Non-pigmented ciliary epithelial cell (primary cell): Measurements from ENCODE around the gene CCDC43.
"Not testable (repeated sequence)": the region's sequence is repeated elsewhere in the genome, so short reads cannot be mapped to it uniquely, and the experiment has no call there.

Source experiments
- DNase-seq: peaks from one replicate; pipeline ENCODE4 v3.0.0-alpha.2; 2010; ENCODE audit warnings: low read depth

Gene CCDC43

DNA sequence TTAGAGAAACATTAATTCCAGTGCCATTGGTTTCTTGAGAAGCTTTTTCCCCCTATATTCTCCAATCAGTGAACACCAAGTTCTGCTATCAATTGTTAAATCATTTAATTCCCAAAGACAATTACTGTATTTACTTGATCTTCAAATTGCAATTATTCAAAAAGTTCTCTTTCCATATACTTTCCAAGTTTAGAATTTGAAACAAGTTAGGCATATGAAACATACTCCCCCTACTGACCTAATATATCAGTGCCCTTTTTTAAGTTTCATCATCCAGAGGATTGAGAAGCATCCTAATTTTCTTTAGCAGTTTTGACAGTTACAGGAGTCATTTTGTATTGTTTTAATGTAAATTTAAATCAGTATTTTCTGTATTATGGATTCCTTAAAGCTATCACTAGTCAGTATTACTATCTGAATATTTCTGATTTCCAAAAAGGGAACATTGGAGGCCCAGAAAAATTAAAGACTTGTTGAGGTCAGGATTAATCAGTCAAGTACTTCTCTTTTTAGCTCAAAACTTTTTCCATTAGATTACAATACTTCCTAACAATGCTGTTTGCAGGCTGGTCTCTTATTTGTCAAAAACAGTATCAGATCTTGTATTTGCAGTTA is 17.0 kb downstream of the CCDC43 start:
- DNase-seq: no peak

GRCh38 chr17:44666006-44666405 is 23.6 kb downstream of the CCDC43 start:
- DNase-seq: no peak

- DNase-seq: no peak
These were observed 24.7 kb downstream of the CCDC43 start for GRCh38 chr17:44664867-44665266.

DNA sequence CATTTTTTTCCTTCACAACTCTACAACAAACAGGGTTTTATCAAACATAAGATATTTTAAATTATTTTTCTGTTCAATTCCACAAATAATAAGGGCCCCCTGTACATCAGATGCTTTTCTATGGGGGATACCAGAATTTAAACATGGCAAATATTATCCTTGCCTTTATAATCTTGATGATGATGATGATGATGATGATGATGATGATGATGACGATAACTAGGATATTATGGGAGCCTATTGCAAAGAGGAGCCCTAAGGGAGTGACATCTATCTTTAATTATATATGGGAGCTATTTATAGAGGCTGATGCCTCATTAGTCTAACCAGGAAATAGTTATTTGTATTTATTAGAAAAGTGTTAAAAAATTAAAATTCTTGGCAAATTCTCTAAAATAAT is 26.5 kb downstream of the CCDC43 start:
- DNase-seq: no peak

DNA sequence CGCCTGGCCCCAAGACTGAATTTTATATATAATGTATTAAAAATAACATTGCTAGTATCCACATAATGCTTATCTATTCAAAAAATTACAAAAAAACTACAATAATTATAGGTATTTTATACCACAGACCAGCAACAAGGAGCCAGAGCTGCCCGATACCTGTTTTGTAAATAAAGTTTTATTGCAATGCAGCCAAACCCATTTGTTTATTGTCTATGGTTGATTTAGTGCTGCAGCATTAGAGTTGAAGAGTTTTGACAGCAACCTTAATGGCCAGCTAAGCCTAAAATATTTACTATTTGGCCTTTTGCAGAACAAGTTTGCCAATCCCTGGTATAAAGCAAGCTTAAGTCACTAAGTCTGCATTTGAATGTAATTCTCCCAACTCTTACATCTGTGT is 27.7 kb downstream of the CCDC43 start:
- no peak for DNase-seq

GRCh38 chr17:44655983-44656710 is 33.4 kb downstream of the CCDC43 start, which contains the start of gene MEIOC:
Gene MEIOC (plus strand): TSS chr17:44656468. CDS start chr17:44656614, 146 bp downstream.
- DNase-seq: no peak

GRCh38 chr17:44653954-44654353 is 35.6 kb downstream of the CCDC43 start:
- no peak for DNase-seq

DNA sequence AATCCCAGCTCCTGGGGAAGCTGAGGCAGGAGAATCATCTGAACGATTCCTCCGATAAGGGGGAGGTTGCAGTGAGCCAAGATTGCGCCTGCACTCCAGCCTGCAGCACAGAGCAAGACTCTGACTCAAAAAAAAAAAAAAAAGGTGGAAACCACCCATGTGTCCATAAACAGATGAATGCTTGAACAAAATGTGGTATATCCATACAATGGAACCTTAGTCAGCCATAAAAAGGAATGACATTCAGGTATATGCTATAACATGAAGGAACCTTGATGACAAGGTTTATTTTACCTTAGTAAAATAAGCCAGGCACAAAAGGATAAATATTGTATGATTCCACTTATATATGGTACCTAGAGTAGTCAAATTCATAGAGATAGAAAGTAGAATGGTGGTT is 36.2 kb downstream of the CCDC43 start:
- DNase-seq: no peak

DNA sequence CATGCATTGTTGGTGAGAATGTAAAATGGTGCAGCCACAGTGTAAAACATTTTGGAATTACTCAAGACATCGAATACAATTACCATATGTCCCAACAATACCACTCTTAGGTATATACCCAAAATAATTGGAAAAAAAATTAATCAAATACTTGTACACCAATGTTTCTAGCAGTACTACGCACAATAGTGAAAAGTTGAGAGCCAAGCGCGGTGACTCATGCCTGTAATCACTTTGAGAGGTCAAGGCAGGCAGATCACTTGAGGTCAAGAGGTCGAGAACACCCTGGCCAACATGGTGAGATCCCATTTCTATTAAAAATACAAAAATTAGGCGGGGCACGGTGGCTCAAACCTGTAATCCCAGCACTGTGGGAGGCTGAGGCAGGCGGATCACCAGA is 36.8 kb downstream of the CCDC43 start:
- DNase-seq: no peak

- no peak for DNase-seq
These were observed 38.3 kb downstream of the CCDC43 start for GRCh38 chr17:44651228-44651627.

- no peak for DNase-seq
These were observed 40.6 kb downstream of the CCDC43 start for GRCh38 chr17:44648963-44649362.

DNA sequence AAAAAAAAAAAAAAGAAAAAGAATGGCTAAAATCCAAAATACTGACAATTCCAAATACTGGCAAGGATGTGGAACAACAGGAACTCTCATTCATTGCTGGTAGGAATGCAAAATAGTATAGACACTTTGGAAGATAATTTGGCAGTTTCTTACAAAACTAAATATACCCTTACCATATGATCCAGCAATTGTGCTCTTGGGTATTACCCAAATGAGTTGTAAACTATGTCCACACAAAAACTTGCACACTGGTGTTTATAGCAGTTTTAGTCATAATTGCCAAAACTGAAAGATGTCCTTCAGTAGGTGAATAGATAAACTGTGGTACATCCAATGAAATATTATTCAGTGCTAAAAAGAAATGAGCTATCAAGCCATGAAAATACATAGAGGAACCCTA is 41.8 kb downstream of the CCDC43 start:
- no peak for DNase-seq

DNA sequence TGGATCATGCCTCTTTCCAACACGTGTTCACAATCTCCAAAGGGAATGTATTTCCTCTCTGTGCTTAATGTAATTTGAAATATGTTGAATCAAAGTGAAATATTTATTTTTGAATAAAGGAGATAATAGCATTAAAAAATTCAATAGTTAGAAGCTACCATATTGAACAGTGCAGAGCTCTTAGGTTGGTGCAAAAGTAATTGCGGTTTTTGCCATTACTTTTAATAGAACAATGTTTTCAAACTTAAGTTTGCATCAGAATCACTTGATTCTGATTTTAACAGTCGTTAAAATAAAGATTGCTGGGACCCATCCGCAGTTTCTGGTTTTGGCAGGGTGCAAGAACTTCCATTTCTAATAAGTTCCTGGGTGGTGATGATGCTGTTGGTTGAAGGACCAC is 43.3 kb downstream of the CCDC43 start:
- no peak for DNase-seq

DNA sequence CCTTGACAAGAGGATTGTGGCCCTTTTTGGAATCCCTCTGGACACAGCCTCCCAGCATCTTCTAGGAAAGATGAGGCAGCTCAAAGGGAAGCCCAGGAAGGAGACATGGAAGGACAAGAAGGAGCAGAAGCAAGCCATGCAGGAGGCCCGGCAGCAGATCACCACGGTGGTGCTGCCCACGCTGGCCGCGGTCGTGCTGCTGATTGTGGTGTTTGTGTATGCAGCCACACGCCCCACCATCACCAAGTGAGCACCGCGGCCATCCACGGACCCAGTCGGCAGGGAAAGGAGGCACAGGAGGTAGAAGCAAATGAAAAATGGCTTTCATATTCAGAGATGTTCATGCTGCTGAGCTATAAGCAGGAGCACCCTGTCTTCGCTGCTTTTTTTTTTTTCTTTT is 44.2 kb downstream of the CCDC43 start:
- DNase-seq: no peak

DNA sequence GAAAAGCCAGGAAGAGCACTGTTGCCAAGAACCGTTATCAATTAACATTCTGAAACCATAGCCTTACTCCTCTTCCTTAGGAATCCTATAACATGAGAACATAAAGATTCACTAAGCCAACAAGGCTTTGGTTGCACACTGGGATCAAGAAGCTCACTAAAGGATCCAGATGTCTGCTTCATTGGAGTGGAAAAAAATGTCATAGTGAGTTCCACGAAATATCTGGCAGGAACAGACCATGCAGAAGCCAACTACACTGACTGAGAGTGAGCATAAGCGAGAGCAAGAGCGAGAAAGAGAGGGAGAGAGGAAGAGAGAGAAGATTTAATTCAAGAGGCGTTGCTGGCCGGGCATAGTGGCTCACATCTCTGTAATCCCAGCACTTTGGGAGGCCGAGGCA is 46.7 kb downstream of the CCDC43 start:
- DNase-seq: no peak

- DNase-seq: no peak
These were observed 52.5 kb downstream of the CCDC43 start for GRCh38 chr17:44637066-44637465.

DNA sequence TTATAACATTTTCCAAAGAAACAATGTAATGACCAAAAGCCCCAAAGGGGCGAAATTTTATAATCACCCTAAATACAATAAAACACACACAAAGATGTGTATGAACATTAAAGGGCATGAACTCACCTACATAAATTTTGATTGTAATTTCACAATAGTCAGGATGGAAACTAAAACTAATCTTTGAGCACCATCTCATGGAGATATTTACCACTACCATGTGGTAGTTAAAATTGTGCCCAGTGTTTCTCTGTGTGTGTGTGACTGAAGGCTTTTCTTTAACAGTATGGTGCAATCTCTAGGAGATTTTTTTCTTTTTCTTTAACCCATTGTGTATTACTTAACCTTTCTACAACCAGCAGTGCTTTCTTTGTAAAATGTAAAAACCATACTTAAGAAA is 53.0 kb downstream of the CCDC43 start:
- DNase-seq: no peak

GRCh38 chr17:44634401-44634800 is 55.2 kb downstream of the CCDC43 start:
- not testable (repeated sequence) for DNase-seq

- no peak for DNase-seq
These were observed 55.6 kb downstream of the CCDC43 start for GRCh38 chr17:44633998-44634397.

DNA sequence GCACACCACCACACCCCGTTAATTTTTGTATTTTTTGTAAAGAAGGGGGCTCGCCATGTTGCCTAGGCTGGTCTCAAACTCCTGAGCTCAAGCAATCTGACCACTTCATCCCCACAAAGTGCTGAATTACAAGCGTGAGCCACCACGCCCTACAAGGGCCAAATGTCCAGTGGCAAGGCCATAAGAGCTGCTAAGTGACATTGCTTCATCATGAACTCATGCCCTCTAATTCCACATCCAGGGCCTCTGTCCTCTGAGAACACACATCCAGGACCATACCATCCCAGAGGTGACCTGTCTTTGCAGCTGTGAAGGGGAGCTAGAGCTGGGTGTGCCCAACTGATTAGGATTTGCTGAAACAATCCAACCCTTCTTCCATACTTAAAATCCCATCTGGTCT is 58.9 kb downstream of the CCDC43 start:
- no peak for DNase-seq

GRCh38 chr17:44629314-44629713 is 60.3 kb downstream of the CCDC43 start:
- DNase-seq: no peak

GRCh38 chr17:44628243-44629188 is 61.1 kb downstream of the CCDC43 start:
- DNase-seq: no peak
